HG03457 (cell line): Measurements from ENCODE around the gene NFAT5.

Experiments used
- ATAC-seq: cut with Tn5 transposase; IDR thresholded peaks from one replicate; pipeline ENCODE4 v1.9.1; 2021; ENCODE audit warnings: moderate number of reproducible peaks; ENCODE audit not compliant: unreplicated experiment

NFAT5 gene

DNA sequence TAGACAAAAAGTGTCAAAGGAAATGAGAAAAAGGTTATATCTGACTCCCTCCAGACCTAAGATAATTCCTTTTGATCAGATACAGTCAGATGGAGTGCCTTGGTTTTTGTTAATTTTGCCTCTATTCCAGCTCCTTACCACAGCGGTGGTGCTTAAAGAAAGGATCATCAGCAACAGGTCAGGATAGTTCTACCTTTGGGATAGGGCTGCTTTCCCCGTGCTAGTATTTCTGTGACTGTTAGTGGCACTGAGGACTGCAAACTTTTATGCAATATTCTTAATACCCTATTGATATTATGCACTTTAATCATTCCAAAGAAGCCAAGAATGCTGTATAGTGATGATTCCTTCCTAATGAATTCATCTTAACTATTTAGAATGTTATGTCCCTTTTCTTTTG is 136.1 kb downstream of the NFAT5 start:
- ATAC-seq: no peak

DNA sequence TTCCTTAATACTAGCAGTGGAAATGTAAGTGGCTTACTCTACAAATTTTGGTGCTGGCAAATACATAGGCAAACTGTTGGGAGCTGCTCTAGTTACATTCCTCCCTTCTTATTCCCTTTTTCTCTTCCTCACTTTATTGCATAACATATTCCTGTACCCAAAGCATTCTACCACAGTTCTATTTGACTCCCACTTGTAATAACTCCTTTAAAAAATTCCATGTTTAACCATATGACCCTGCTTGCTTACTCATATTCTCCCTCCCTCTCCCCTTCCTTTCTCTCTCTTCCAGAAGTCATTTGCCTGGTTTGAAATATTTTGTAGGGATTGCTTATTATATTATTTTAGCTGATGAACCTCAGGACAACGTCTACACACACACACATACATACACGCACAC is 137.9 kb downstream of the NFAT5 start:
- no peak for ATAC-seq

DNA sequence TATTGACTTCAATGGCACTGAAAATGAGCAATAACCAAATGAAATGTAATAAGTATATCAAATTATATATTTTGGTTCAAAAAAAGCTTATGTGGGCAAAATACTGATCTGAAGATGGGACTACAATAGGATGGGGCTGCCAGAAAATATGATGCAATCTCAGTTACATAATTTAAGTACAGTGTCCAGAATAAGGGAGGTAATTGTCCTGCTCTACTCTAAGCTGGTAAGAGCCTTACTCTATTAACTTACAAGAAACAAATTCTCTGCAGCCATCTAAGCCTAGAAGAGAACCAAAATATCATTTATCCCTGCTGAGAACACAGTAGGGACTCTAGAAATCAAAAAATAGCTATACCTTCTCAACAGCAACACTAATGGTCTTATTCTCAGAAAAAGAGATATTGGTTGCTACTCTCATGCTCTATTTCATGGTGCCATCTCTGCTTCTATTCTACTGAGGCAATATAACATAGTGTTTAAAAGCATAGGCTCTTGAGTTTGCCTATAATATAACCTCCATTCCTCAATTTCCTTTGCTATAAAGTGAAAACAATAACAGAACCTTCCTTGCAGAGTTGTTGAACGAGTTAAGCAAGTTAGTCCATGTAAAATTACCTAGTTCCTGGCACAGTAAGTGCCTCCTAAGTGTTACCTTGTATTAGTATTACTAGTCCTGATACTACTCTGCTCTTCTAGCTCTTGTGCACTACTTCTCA is 140.6 kb downstream of the NFAT5 start:
- ATAC-seq: no peak

DNA sequence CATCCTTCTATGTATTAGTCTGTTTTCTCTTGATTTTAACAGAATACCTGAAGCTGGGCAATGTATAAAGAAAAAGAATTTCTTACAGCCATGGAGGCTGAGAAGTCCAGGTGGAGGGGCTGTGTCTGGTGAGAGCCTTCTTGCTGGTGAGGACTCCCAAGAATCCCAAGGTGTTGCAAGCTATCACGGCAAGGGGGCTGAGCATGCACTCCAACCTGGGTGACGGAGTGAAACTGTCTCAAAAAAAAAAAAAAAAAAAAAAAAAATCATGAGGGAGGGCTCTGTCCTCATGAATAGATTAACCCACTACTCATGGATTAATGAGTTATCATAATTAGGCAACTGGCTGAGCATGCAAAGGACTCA is 141.2 kb downstream of the NFAT5 start:
- no peak for ATAC-seq

DNA sequence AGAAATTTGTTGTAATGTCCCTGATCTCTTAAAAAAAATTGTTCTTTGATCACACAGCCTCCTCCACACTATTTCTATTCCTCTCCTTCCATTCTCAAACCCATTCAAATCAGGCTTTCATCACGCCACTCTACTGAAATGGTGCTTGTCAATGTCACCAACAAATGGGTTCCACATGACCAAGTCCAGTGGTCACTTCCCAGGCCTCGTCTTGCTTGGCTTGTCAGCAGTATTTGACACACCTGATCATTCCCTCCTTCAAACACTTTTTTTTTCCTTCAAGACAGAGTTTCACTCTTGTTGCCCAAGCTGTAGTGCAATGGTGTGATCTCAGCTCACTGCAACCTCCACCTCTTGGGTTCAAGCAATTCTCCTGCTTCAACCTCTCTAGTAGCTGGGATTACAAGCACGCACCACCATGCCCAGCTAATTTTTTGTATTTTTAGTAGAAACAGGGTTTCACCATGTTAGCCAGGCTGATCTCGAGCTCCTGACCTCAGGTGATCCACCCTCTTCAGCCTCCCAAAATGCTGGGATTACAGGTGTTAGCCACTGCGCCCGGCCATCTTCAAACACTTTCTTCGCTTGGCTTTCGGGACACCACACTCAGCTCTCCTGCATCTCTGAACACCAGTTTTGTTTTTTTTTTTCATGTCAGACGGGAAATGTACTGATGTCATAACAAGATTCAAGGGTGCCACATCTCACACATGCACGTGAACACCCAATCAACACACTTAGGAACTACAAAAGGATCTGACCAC is 142.3 kb downstream of the NFAT5 start:
- no peak for ATAC-seq

DNA sequence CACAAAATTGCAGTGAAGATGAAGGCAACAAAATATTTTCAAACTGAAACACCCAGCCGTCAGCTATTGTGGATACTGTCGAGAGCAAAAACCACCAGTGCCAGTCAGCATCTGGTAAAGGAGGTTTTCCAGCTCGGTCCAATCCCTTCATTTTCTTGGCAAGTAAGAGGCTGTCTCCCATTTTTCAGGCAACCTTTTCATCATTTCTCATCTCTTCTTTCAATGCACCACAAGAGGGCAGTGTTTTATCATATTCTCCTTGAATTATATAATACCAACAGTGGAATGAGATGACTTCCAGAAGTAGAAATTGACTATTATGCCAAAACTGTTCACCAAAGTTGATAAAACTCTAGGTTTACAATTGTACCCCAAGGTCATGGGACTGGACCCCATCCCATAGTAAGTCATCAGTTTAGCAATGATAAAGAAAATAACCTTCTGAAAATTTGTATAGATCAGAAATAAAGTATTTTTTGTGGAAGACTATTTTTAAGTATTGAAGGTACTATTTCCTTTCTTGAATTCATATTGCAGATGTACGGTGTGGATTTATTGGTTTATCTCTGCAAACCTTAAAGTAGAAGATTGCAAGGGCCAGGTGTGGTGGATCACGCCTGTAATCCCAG is 143.8 kb downstream of the NFAT5 start:
- no peak for ATAC-seq

DNA sequence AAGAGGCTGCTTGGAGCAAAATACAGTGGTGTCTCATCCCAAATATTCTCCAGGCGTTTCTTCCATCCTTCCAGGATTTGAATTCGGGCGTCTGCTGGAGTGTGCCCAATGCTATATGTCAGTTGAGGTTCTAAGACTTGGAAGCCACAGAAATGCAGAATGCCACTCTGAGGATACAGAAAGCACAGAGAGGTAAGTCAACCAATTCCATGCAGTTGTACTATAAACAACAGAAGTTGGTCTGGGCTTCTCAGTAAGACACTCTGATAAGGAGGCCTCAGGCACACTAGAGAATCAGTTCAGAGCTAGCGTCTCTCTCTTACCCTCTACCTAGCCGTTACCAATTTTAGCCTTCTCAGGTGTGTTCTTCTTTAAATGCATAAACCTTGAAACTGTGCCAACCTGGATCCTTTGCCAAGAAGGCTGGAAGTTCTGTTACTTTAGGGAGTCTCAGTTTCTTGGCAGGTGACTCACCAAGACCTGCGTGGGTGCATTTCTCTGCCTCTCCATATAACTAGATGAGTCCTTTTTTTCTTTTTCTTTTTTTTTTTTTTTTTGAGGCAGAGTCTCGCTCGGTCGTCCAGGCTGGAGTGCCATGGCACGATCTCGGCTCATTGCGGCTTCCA is 145.5 kb downstream of the NFAT5 start:
- ATAC-seq: no peak

DNA sequence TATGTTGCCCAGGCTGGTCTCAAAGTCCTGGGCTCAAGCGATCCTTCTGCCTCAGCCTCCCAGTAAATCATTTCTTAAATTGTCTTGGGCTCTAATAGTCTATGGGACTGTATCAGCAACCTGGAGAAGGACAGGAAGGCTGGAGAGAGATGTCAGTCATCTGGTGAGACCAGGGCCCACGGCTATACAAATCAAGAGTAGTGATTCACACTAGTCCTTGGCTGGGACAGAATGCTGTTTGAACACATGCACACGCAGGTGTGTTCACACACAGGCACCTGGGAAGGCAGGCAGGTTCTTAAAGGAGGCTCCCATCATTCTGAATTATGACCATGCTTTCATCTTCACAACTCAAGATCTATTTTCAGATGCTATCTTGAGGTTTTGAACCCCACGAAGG is 146.5 kb downstream of the NFAT5 start:
- no peak for ATAC-seq

DNA sequence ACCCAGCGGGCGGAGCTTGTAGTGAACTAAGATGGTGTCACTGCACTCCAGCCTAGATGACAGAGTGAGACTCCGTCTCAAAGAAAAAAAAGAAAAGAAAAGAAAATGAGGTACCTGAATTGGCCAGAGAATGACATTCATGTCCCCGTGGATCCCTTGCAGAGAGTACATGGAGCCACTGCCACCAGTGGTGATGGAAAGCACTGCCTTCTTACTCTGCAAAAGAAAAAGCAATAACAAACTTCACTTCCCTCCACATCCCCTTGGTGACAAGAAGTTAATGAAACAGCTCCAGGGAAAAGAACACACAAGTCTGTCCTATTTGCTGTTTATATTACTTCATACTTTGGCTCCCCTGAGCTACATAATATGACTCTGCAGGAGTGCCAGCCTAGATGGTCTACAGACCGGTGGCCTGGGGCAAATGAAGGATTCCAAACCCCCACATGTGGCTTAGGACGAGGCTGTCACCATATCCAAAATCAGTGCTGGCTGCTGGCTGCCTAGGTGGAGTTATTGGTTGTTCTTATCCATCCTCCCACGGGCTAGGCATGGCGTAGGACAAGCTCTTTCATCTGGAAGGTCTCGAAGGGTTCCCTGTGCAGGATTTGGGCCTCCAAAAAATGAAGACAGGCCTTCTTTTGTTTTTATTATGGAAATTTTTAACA is 147.3 kb downstream of the NFAT5 start:
- no peak for ATAC-seq

DNA sequence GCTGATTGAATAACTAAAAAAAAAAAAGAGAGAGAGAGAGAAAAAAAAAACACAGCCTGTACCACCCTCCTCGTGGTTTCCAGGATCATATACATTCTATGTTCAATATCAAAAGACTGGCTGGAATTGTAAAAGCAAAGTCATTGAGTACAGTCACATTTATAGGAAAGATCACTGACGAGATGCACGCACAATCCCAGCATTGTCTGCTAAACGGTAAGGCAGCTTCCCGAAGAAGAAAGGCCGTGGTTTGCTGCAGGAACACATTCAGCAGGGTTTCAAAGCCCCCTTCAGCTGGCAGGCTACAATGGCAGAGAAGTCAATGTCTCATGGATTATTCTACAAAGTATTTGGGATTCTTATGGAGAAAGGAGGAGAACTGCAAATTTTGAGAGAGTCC is 151.3 kb downstream of the NFAT5 start:
- ATAC-seq: no peak

DNA sequence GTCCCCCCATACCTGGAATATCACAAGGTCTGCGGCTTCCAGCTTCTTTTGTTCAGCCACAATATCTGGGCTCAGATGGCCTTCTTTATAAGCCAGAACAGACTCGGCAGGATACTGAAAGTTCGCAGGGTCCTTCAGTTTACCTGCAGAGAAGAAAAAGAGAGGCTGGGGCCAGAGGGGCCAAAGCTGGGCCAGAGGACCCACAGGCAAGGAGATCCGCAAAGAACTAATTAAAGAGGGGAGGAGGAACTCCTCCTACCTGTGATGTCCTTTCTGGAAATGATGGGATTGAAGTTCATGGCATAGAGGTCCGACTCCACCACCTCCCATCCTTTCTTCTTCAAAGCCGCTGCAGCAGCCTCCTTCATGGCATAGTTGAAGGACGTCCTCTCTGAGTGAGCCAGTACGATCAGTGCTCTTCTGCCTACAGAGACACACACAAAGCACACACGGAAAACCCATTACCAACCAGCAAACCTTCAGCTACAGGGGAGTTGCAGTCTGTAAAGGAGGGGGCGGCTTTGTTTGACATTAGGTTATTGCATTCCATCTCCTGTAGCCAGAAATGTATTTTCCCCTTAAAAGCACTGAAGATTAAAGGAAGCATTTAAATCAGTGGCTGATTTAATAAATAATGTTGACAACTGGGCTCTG is 152.5 kb downstream of the NFAT5 start:
- no peak for ATAC-seq

DNA sequence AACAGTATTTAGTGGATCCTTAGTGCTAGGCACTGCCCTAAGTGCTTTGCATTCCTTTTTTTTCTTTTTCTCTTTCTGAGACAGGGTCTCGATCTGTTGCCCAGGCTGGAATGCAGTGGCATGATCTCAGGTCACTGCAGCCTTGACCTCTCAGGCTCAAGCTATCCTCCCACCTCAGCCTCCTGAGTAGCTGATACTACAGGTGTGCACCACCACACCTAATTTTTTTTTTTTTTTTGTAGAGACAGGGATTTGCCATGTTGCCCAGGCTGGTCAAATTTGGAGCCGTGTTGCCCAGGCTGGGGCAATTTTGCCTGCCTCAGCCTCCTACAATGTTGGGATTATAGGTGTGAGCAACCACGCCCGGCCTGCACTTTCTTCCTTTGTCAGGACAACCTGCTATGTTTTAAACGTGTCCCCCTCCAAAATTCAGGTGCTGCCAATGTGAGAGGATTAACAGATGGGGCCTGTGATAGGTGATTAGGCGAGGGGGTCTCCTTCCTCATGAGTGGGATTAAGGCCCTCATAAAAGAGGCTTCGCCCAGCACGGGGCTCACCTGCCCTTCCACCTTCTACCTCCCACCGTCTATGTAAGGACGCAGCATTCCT is 155.2 kb downstream of the NFAT5 start:
- ATAC-seq: no peak

DNA sequence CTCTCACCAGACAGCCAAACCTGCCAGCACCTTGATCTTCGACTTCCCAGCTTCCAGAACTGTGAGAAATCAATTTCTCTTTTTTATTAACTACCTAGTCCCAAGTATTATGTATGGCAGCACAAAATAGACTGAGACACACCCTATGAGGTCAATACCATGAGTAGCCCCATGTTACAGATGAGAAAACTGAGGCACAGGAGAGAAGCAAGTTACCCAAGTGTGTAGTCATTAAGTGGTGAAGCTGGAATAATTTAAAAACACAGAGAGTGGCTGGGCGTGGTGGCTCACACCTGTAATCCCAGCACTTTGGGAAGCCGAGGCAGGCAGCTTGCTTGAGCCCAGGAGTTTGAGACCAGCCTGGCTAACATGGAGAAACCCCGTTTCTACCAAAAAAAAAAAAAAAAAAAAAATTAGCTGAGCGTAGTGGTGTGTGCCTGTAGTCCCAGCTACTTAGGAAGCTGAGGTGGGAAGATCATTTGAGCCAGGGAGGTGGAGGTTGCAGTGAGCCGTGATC is 155.7 kb downstream of the NFAT5 start:
- no peak for ATAC-seq

DNA sequence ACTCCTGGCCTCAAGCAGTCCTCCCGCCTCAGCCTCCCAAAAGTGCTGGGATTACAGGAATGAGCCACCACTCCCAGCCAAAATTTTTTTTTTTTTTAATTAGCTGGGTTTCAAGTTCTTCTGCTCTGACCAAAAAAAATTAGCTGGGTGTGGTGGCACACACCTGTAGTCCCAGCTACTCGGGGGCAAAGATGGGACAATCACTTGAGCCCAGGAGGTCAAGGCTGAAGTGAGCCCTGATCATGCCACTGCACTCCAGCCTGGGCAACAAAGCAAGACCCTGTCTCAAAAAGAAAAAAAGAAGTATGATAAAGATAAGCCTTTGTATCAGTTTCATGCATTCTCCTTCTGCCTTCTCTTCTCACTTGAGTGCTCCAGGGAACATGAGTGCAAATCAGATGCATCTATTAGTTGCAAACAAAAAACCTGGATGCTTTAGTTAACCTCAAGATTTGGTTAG is 158.7 kb downstream of the NFAT5 start:
- ATAC-seq: no peak

DNA sequence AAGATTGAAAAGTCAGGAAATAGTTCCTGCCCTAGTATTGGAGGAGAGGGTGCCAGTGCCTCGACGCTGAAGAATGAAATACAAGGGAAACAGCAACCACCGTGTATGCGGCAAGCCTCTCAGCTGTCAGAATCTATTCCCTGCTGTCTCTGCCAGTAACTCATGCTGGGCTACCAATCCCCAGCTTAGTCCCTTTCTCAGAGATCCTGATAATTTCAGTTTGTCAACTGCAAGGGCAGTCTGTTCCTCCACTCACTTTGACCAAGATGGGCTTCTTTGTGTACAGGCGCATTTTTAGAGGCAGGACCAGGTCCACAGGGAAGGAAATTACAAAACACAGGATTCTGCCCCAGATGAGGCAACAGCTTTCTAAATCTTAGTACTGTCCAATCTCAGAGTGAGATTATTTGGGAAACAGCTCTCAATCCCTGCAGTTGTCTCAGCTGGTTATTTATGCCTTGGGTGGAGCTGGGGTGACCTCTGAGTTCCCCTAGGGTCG is 159.3 kb downstream of the NFAT5 start:
- no peak for ATAC-seq

DNA sequence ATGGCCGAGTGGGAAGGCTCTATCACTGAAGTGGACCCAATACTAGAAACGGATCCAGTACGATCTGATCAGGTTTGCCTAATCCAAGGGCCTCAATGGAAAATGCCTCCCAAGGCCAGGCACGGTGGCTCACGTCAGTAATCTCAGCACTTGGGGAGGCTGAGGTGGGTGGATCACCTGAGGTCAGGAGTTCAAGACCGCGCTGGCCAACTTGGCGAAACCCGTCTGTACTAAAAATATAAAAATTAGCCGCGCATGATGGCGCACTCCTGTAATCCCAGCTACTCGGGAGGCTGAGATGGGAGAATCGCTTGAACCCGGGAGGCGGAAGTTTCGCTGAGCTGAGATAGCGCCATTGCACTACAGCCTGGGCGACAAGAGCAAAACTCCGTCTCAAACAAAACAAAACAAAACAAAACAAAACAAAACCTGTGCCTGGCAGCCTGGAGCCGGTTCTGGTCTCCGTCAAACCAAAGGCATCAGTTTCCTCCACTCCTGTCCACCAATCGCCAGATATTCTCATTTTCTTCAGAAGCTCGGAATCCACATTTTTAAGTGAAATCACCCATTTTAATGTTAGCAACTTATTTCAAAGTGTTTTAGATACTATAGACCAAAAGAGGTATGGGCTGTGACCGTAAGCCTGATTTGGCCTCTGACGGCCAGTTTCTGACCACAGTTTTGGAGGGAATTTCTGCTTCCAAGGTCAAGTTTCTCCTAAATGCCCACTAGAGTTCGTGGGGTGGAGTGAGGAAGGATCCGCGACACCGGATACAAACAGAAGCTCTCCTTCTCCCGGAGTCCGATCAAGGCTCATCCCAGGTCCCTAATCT is 159.9 kb downstream of the NFAT5 start:
- no peak for ATAC-seq

DNA sequence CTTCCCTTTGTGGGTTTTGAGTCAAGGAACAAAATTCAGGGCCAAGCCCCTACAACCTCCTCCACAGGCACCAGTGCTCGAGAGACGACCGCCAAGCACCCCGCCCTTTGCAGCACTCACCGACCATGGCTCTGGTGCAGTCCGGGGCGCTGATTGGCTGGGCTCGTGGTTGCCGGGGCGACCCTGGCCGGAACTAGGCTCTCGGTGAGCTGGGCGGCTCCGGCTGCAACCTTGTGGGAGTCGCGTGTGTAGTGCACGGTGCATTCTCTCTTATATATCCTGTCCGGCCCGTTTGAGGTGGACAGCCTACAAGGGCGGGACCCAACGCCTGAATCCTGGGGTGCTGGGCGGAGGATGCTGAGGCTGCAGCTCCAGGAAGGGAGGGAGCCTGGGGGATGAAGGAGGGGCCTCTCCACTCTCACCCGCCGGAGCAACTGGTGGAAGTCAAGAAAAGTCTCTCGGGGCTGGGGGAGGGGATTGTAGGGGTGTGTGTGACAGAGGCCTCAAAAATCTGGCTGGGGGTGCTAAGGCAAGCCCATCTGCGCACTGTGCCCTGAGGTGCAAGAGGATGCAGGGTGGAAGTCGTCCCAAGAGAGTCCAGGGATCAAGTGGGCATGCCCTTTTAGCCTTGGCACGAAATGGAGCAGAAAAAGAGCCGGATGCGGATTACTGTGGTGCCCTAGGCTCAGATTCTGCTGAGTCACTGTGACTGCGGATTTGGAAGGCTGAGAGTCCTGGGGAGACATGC is 160.7 kb downstream of the NFAT5 start, which contains the start of gene NQO1:
Gene NQO1 (minus strand): TSS at position 248 of the 748 bp plus-strand sequence. CDS start 121 bp downstream, at position 127.
- ATAC-seq: peak; percentile 93

DNA sequence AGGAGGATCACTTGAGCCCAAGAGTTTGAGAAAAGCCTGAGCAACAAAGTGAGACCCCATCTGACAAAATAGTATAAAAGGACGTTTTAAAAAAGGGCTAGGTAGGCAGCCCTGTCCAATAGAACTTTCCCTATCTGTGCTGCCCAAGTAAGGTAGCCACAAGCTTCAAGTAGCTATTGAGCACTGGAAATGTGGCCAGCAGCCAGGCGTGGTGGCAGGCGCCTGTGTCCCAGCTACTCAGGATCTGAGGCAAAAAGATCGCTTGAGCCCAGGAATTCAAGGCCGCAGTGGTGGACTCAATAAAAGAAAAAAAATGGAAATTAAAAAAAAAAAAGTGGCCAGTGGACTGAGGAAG is 162.1 kb downstream of the NFAT5 start:
- no peak for ATAC-seq
